ENCODE data around the gene PDSS2.
"Not testable (repeated sequence)": the region's sequence is repeated elsewhere in the genome, so short reads cannot be mapped to it uniquely, and the experiment has no call there.

PDSS2 gene

DNA sequence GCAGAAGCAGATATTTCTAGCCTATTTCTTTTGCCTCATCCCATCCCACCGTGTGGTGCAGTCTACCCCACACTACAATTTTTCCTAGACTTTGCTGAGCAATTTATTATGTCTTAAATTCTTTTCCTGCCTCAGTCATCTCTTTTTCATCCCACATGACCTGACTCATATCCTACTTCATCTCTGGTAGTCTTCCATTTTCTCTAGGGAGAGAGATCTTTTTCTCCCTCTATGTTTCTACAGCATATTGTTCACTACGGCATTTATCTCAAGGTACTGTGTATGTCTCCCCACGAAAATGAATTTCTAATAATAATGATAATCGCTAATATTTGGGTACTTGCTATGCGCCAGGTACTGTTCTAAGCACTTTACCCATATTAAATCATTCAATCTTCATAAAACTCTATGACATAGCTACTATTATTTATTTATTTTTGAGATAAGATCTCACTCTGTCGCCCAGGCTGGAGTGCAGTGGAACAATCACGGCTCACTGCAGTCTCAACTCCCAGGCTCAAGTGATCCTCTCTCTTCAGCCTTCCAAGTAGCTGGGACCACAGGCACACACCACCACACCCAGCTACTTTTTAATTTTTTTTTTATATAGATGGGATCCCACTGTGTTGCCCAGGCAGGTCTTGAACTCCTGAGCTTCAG, 15.6 kb downstream of the PDSS2 start:
- Mint-ChIP-seq H3K27ac (no peak overlapping the region), H3K27me3 (no peaks in the 10 kb centered on the region), H3K4me3 (no peak overlapping the region), H3K4me1 (peaks cover 9% of the 10 kb centered on the region), H3K36me3 (ENCODE audit: low read depth) (peaks cover 31% of the 10 kb centered on the region), H3K9me3 (peaks cover 19% of the 10 kb centered on the region)
- ATAC-seq (no peak), DNase-seq (no peak)

DNA sequence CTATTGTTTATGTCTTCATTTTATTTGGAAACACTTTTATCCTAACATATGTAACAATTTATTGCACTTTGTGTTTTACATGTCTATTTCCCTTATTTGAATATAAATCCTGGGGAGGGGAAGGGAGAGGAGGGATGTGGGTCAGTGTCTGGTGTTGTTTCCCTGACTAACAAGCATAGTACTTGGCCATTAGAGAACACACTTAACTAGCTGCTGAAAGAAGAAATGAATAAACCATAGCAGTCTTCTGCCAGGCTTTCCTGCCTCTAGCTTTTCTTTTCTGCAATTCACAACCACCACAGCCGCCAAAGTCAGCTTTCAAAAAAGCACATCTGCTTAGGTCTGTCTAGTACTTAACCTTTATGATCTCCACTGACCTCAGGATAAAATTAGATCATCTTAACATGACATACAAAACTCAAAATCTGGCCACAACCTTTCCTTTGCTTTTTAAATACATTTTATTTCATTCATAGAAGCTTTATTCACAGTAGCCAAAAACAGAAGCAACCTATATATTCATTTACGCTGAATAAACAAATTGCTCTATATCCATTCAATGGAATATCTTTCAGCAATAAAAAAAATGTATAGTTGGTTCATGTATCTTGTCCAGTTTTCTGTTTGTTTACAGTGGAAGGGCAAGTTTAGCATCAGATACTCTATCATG, 16.3 kb downstream of the PDSS2 start:
- Mint-ChIP-seq H3K27ac (no peak overlapping the region), H3K4me3 (no peak overlapping the region), H3K27me3 (no peaks in the 10 kb centered on the region), H3K9me3 (peaks cover 12% of the 10 kb centered on the region), H3K4me1 (peaks cover 9% of the 10 kb centered on the region), H3K36me3 (ENCODE audit: low read depth) (peaks cover 24% of the 10 kb centered on the region)
- ATAC-seq = no peak
- DNase-seq = no peak

DNA sequence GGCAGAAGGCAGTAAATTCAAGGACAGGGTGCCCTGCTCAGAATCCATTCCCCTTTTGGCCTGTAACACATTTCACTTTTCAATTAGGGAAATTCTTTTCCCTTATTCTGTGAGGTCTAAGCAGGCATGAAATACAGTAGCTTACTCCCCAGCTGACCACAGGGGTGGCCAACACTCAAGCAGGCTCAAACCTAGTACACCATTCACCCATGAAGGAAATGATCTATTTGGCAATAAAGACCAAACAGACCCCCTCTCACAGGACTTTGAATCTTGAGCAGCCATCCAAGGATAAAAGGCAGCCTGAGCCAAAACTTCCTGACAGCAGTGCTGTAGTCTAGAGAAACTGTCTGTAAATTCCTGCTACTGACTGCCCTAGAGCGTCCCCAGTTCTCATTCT, 17.7 kb downstream of the PDSS2 start:
- H3K36me3 Mint-ChIP-seq (ENCODE audit: low read depth) = peaks cover 16% of the 10 kb centered on the region
- H3K27ac Mint-ChIP-seq = no peak overlapping the region
- H3K4me1 Mint-ChIP-seq = peaks cover 13% of the 10 kb centered on the region
- no peak for ATAC-seq
- no peak for DNase-seq
- H3K4me3 Mint-ChIP-seq = no peak overlapping the region
- no peaks in the 10 kb centered on the region for H3K27me3 Mint-ChIP-seq
- H3K9me3 Mint-ChIP-seq = peaks cover 3% of the 10 kb centered on the region

- Mint-ChIP-seq H3K27me3 (no peaks in the 10 kb centered on the region), H3K9me3 (no peaks in the 10 kb centered on the region), H3K4me3 (no peak overlapping the region), H3K4me1 (peaks cover 13% of the 10 kb centered on the region), H3K36me3 (ENCODE audit: low read depth) (peaks cover 11% of the 10 kb centered on the region), H3K27ac (no peak overlapping the region)
- ATAC-seq (no peak), DNase-seq (no peak)
Observed at GRCh38 chr6:107440936-107441335, 18.4 kb downstream of the PDSS2 start.

- no peaks in the 10 kb centered on the region for H3K27me3 Mint-ChIP-seq
- no peak overlapping the region for H3K27ac Mint-ChIP-seq
- H3K4me3 Mint-ChIP-seq = no peak overlapping the region
- no peaks in the 10 kb centered on the region for H3K9me3 Mint-ChIP-seq
- H3K36me3 Mint-ChIP-seq (ENCODE audit: low read depth) = peaks cover 5% of the 10 kb centered on the region
- no peak for DNase-seq
- H3K4me1 Mint-ChIP-seq = peaks cover 13% of the 10 kb centered on the region
- no peak for ATAC-seq
Observed at GRCh38 chr6:107439406-107439805, 20.0 kb downstream of the PDSS2 start.

GRCh38 chr6:107437691-107438090, 21.7 kb downstream of the PDSS2 start:
- no peaks in the 10 kb centered on the region for H3K27me3 Mint-ChIP-seq
- H3K27ac Mint-ChIP-seq = no peak overlapping the region
- no peaks in the 10 kb centered on the region for H3K9me3 Mint-ChIP-seq
- H3K4me3 Mint-ChIP-seq = no peak overlapping the region
- H3K36me3 Mint-ChIP-seq (ENCODE audit: low read depth) = peaks cover 5% of the 10 kb centered on the region
- DNase-seq (no peak), ATAC-seq (no peak)
- H3K4me1 Mint-ChIP-seq = peaks cover 10% of the 10 kb centered on the region

- DNase-seq (no peak), ATAC-seq (no peak)
- Mint-ChIP-seq H3K36me3 (ENCODE audit: low read depth) (peaks cover 4% of the 10 kb centered on the region), H3K4me1 (peaks cover 10% of the 10 kb centered on the region), H3K4me3 (no peak overlapping the region), H3K27ac (no peak overlapping the region), H3K27me3 (no peaks in the 10 kb centered on the region), H3K9me3 (no peaks in the 10 kb centered on the region)
Observed at GRCh38 chr6:107436881-107437280, 22.5 kb downstream of the PDSS2 start.

- no peaks in the 10 kb centered on the region for H3K9me3 Mint-ChIP-seq
- DNase-seq (no peak), ATAC-seq (no peak)
- no peaks in the 10 kb centered on the region for H3K36me3 Mint-ChIP-seq (ENCODE audit: low read depth)
- no peak overlapping the region for H3K27ac Mint-ChIP-seq
- no peaks in the 10 kb centered on the region for H3K27me3 Mint-ChIP-seq
- peaks cover 4% of the 10 kb centered on the region for H3K4me1 Mint-ChIP-seq
- H3K4me3 Mint-ChIP-seq = no peak overlapping the region
Observed at GRCh38 chr6:107435798-107436197, 23.6 kb downstream of the PDSS2 start.

DNA sequence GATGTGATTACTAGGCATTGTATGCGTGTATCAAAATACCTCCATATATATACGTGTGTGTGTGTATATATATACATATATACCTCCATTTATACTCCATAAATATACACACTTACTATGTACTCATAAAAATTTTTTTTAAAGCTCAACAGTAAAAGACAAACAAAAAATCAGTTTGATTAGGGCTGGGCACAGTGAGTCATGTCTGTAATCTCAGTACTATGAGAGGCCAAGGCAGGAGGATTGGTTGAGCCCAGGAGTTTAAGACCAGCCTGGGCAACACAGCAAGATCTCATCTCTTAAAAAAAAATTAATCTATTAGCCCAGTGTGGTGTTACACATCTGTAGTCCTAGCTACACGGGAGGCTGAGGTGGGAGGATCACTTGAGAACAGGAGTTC, 24.6 kb downstream of the PDSS2 start:
- H3K36me3 Mint-ChIP-seq (ENCODE audit: low read depth) = peaks cover 2% of the 10 kb centered on the region

DNA sequence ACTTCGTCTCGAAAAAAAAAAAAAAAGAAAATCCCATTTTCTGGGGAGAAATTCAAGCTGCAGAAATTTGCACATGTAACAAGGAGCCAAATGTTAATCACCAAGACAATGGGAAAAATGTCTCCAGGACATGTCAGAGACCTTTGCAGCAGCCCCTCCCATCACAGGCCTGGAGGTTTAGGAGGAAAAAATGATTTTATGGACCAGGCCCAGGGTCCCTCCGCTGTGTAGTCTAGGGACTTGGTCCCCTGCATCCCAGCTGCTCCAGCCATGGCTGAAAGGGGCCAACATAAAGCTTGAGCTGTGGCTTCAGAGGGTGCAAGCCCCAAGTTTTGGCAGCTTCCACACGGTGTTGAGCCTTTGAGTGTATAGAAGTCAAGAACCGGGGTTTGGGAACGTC, 33.4 kb downstream of the PDSS2 start:
- peaks cover 20% of the 10 kb centered on the region for H3K9me3 Mint-ChIP-seq
- not testable (repeated sequence) for H3K4me3 Mint-ChIP-seq, DNase-seq, H3K4me1 Mint-ChIP-seq, ATAC-seq, H3K27ac Mint-ChIP-seq, H3K27me3 Mint-ChIP-seq
- H3K36me3 Mint-ChIP-seq (ENCODE audit: low read depth) = peaks cover 36% of the 10 kb centered on the region

More for the DNA sequence above, 24.6 kb downstream of the PDSS2 start:
- H3K9me3 Mint-ChIP-seq = peaks cover 3% of the 10 kb centered on the region
- H3K27me3 Mint-ChIP-seq = no peaks in the 10 kb centered on the region
- H3K27ac Mint-ChIP-seq = no peak overlapping the region
- DNase-seq (no peak), ATAC-seq (no peak)
- no peak overlapping the region for H3K4me3 Mint-ChIP-seq
- H3K4me1 Mint-ChIP-seq = peaks cover 4% of the 10 kb centered on the region

DNA sequence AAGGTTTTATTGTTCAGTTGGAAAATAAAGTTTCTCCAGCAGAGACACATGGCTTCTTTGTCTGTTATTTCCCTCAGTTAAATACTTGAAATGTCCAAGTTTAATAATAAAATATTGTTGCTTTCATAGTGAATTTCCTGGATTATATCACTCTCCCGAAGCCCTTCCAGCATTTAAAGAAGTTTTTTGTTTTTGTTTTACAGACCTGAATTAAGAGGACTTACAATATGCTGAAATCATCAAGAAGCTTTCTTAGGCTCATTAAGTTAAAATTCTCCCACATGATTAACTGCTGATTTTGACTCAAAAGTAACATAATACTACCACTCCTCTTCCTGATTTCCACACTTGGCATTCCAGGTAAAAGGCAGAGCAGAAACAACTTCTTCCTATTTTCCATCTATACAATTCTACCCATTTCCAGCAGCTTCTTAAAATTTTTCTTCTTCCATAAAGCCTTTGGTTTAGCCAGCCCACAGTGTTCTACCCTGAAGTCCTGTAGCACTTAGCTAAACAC, 35.8 kb downstream of the PDSS2 start:
- Mint-ChIP-seq H3K4me1 (peaks cover 6% of the 10 kb centered on the region), H3K36me3 (ENCODE audit: low read depth) (peaks cover 31% of the 10 kb centered on the region), H3K9me3 (peaks cover 16% of the 10 kb centered on the region), H3K27me3 (no peaks in the 10 kb centered on the region), H3K27ac (no peak overlapping the region), H3K4me3 (no peak overlapping the region)
- no peak for DNase-seq
- no peak for ATAC-seq

DNA sequence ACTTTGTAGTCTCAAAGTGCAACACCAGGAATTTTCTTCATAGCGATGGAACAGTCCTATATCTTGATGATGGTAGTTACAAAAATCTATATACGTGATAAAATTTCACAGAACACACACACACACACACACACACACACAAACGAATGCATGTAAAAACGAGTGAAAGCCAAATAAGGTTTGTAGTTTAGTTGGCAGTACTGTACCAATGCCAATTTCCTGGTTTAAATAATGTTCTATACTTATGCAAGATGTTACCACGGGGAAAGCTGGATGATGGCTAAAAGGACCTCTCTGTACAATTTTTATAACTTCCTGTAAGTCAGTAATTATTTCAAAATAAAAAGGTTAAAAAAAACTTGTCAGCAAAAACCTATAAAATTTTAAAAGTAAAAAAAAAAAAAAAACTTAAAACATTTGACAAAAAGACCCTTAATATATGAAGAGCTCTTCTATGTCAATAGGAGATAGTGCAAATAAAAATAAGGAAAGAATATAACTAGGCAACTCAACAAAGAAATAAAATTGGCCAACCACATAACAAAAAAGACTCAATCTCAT, 37.6 kb downstream of the PDSS2 start:
- Mint-ChIP-seq H3K27me3 (no peaks in the 10 kb centered on the region), H3K27ac (no peak overlapping the region), H3K4me1 (peaks cover 6% of the 10 kb centered on the region), H3K36me3 (ENCODE audit: low read depth) (peaks cover 23% of the 10 kb centered on the region), H3K9me3 (peaks cover 10% of the 10 kb centered on the region), H3K4me3 (no peak overlapping the region)
- no peak for ATAC-seq
- no peak for DNase-seq

GRCh38 chr6:107419733-107420132, 39.6 kb downstream of the PDSS2 start:
- H3K4me3 Mint-ChIP-seq = no peak overlapping the region
- H3K27me3 Mint-ChIP-seq = no peaks in the 10 kb centered on the region
- H3K9me3 Mint-ChIP-seq = no peaks in the 10 kb centered on the region
- no peak for DNase-seq
- peaks cover 6% of the 10 kb centered on the region for H3K4me1 Mint-ChIP-seq
- no peak for ATAC-seq
- H3K27ac Mint-ChIP-seq = no peak overlapping the region
- peaks cover 7% of the 10 kb centered on the region for H3K36me3 Mint-ChIP-seq (ENCODE audit: low read depth)

- Mint-ChIP-seq H3K4me3 (no peak overlapping the region), H3K27ac (no peak overlapping the region), H3K9me3 (no peaks in the 10 kb centered on the region), H3K27me3 (no peaks in the 10 kb centered on the region), H3K4me1 (peaks cover 6% of the 10 kb centered on the region), H3K36me3 (ENCODE audit: low read depth) (no peaks in the 10 kb centered on the region)
- ATAC-seq (no peak), DNase-seq (no peak)
Observed at GRCh38 chr6:107418118-107418517, 41.2 kb downstream of the PDSS2 start.

DNA sequence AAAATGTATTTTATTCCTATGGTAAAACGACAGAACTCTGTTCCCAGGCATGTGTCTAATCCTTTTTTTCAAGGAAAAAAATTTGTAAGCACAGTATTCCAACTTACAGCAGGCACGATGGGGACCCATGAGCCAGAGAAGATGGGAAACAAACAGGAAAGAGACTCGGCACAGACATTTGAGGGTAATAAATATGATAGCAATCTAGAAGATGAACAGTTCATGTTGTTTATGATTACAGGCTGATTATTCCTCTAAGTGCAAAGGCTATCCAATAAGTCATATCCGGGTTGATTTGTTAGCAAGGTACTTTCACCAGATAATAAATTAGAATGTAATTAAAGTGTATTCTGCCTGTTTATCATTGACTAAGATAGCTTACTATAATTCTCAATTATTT, 43.2 kb downstream of the PDSS2 start:
- no peak for ATAC-seq
- H3K27me3 Mint-ChIP-seq = no peaks in the 10 kb centered on the region
- no peak overlapping the region for H3K27ac Mint-ChIP-seq
- H3K4me1 Mint-ChIP-seq = peaks cover 6% of the 10 kb centered on the region
- no peak for DNase-seq
- H3K36me3 Mint-ChIP-seq (ENCODE audit: low read depth) = peaks cover 2% of the 10 kb centered on the region
- H3K9me3 Mint-ChIP-seq = no peaks in the 10 kb centered on the region
- H3K4me3 Mint-ChIP-seq = no peak overlapping the region
